ENCODE measurements around the gene LMX1B. TPM values are rescaled to one million over a fixed set of nuclear protein-coding genes. Genes with fewer than 3 reads are reported as not detected.

LMX1B gene
- total RNA-seq, 6 donors from 2014 or later = 0.14 to 0.40 TPM; not detected in 4

GRCh38 chr9:126695186-126695585 is 81.5 kb downstream of the LMX1B start:
- peak in 1 of 2 donors; percentile 11 for DNase-seq

DNA sequence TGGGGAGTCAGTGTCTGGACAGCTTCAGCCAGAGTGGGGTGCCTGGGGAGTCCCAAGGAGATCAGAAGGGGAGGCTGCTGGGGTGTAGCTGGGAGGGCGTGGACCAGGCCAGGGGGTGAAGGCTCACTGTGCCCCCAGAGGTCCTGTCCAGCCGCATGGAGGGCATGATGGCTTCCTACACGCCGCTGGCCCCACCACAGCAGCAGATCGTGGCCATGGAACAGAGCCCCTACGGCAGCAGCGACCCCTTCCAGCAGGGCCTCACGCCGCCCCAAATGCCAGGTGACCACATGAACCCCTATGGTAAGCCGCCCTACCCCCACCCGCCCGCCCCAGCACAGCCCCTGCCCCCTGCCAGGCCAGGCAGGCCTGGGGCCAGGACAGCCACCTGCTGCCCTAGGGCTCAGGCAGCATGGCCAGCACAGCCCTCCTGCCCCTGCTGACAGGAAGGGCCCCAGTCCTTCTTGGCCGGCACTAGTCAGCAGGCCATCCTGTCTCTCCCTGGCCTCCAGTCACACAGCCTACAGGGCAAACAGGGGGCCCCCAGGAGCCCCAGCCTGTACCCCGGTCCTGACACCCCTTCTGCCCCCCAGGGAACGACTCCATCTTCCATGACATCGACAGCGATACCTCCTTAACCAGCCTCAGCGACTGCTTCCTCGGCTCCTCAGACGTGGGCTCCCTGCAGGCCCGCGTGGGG is 82.1 kb downstream of the LMX1B start:
- DNase-seq = peak in 1 of 2 donors; percentile 10
- 80 to 87% methylated on average over 10 to 19 of the region's 22 CpGs for WGBS, 2 donors
- no peaks in the 10 kb centered on the region for H3K4me1 ChIP-seq
- no peak overlapping the region for H3K4me3 ChIP-seq
- no peaks in the 10 kb centered on the region for H3K36me3 ChIP-seq
- no peaks in the 10 kb centered on the region for H3K9me3 ChIP-seq
- H3K27ac ChIP-seq = no peak overlapping the region
- H3K27me3 ChIP-seq = no peaks in the 10 kb centered on the region
- TF ChIP-seq, protein P1, sequence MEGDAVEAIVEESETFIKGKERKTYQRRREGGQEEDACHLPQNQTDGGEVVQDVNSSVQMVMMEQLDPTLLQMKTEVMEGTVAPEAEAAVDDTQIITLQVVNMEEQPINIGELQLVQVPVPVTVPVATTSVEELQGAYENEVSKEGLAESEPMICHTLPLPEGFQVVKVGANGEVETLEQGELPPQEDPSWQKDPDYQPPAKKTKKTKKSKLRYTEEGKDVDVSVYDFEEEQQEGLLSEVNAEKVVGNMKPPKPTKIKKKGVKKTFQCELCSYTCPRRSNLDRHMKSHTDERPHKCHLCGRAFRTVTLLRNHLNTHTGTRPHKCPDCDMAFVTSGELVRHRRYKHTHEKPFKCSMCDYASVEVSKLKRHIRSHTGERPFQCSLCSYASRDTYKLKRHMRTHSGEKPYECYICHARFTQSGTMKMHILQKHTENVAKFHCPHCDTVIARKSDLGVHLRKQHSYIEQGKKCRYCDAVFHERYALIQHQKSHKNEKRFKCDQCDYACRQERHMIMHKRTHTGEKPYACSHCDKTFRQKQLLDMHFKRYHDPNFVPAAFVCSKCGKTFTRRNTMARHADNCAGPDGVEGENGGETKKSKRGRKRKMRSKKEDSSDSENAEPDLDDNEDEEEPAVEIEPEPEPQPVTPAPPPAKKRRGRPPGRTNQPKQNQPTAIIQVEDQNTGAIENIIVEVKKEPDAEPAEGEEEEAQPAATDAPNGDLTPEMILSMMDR (IDR thresholded peaks at IDR 0.05) = no peak
- no peak for TF ChIP-seq POLR2AphosphoS5 (IDR thresholded peaks at IDR 0.05)
- TF ChIP-seq POLR2A (IDR thresholded peaks at IDR 0.05) = no peak
- no peak for TF ChIP-seq EP300 (IDR thresholded peaks at IDR 0.05)
- no peak for ATAC-seq (ENCODE audit: low FRiP score in 2 of 2)

More at GRCh38 chr9:126695186-126695585, 81.5 kb downstream of the LMX1B start:
- Histone ChIP-seq H3K4me3 (no peak overlapping the region), H3K27ac (no peak overlapping the region), H3K9me3 (no peaks in the 10 kb centered on the region), H3K36me3 (no peaks in the 10 kb centered on the region), H3K27me3 (no peaks in the 10 kb centered on the region), H3K4me1 (no peaks in the 10 kb centered on the region)
- TF ChIP-seq, protein P1 (IDR thresholded peaks at IDR 0.05) = no peak
- TF ChIP-seq POLR2AphosphoS5 (IDR thresholded peaks at IDR 0.05) (no peak), POLR2A (IDR thresholded peaks at IDR 0.05) (no peak), EP300 (IDR thresholded peaks at IDR 0.05) (no peak)
- ATAC-seq (ENCODE audit: low FRiP score in 2 of 2) = no peak
- 75 to 82% methylated on average over 14 of the region's 14 CpGs for WGBS, 2 donors

- no peaks in the 10 kb centered on the region for H3K27me3 ChIP-seq
Measured at GRCh38 chr9:126696401-126697145, 82.8 kb downstream of the LMX1B start.

DNA sequence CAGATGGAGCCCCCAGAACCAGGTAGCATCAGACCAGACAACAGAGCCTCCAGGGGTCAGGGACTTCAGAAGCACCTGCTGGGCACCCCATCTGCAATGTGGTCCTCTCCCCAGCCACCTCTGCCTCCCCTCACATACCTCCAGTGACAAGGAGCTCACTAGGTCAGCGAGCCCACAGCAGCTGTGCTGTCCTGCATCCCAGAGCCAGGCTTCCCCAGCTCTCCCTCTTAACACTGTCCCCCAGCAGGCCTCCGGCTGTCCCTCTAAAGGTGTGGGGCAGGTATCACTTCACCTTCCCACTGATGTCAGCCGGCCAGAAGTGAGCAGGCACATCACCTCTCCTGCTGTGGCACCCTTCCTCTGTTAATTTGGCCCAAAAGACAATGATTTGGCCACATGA is 83.6 kb downstream of the LMX1B start:
- H3K4me1 ChIP-seq = no peaks in the 10 kb centered on the region
- 80 to 82% methylated on average over 2 to 3 of the region's 3 CpGs for WGBS, 2 donors
- peaks cover 0 to under 1% (median 0%) of the 10 kb centered on the region in 4 donors for H3K27me3 ChIP-seq
- peak in 1 of 2 donors; percentile 12 for DNase-seq
- ATAC-seq (ENCODE audit: low FRiP score in 2 of 2) = no peak
- H3K27ac ChIP-seq = no peak overlapping the region
- no peaks in the 10 kb centered on the region for H3K36me3 ChIP-seq
- H3K9me3 ChIP-seq = no peaks in the 10 kb centered on the region
- TF ChIP-seq EP300 (IDR thresholded peaks at IDR 0.05) (no peak), POLR2AphosphoS5 (IDR thresholded peaks at IDR 0.05) (no peak), POLR2A (IDR thresholded peaks at IDR 0.05) (no peak)
- TF ChIP-seq, protein P1 (IDR thresholded peaks at IDR 0.05) = no peak
- no peak overlapping the region for H3K4me3 ChIP-seq

More at GRCh38 chr9:126696401-126697145, 82.8 kb downstream of the LMX1B start:
- TF ChIP-seq POLR2A (IDR thresholded peaks at IDR 0.05) (no peak), EP300 (IDR thresholded peaks at IDR 0.05) (no peak), POLR2AphosphoS5 (IDR thresholded peaks at IDR 0.05) (no peak)
- TF ChIP-seq, protein P1 (IDR thresholded peaks at IDR 0.05) = no peak
- no peaks in the 10 kb centered on the region for H3K9me3 ChIP-seq
- H3K4me1 ChIP-seq = no peaks in the 10 kb centered on the region
- no peak for ATAC-seq (ENCODE audit: low FRiP score in 2 of 2)
- no peaks in the 10 kb centered on the region for H3K36me3 ChIP-seq
- 84 to 85% methylated on average over 24 to 27 of the region's 27 CpGs for WGBS, 2 donors
- H3K4me3 ChIP-seq = no peak overlapping the region
- no peak overlapping the region for H3K27ac ChIP-seq
- DNase-seq = peak in 1 of 2 donors; percentile 12

All from upper lobe of left lung (tissue), 6 donors.